DOHH2 (cell line): Measurements from ENCODE around the gene MRPL41.

Source experiments
- H3F3A ChIP-seq: fragments of 200-600 bp; sonication (generic), shearing (Covaris generic); 2 replicates; pipeline ENCODE4 v1.6.0; 2016; ENCODE audit warnings: antibody characterized with exemption, mild to moderate bottlenecking; ENCODE audit not compliant: control insufficient read depth, insufficient read depth
- H3K27ac ChIP-seq: fragments of 200-600 bp; sonication (generic); 2 replicates; pipeline ENCODE4 v1.5.1; 2014; ENCODE audit warnings: low read depth, mild to moderate bottlenecking, low read length, moderate library complexity
- H3K27me3 ChIP-seq: fragments of 200-600 bp; sonication (generic); 2 replicates; pipeline ENCODE4 v1.6.1; 2014; ENCODE audit warnings: mild to moderate bottlenecking, low read length, mixed read lengths; ENCODE audit not compliant: control insufficient read depth
- H3K36me3 ChIP-seq: fragments of 200-600 bp; sonication (generic); 2 replicates; pipeline ENCODE4 v1.6.1; 2014; ENCODE audit warnings: mild to moderate bottlenecking, low read length, moderate library complexity, mixed read lengths; ENCODE audit not compliant: control insufficient read depth
- H3K4me1 ChIP-seq: fragments of 200-600 bp; sonication (generic); 2 replicates; pipeline ENCODE4 v1.6.1; 2014; ENCODE audit warnings: mild to moderate bottlenecking, low read length, mixed read lengths; ENCODE audit not compliant: control insufficient read depth
- H3K4me2 ChIP-seq: fragments of 200-600 bp; sonication (generic); 2 replicates; pipeline ENCODE4 v1.6.0; 2014; ENCODE audit warnings: mild to moderate bottlenecking, low read length, moderate library complexity
- H3K4me3 ChIP-seq: fragments of 200-600 bp; sonication (generic); 2 replicates; pipeline ENCODE4 v1.5.1; 2014; ENCODE audit warnings: mild to moderate bottlenecking, low read length, mixed read lengths
- H3K79me2 ChIP-seq: fragments of 200-600 bp; sonication (generic); 2 replicates; pipeline ENCODE4 v1.6.1; 2014; ENCODE audit warnings: mild to moderate bottlenecking, low read length, mixed read lengths; ENCODE audit not compliant: control insufficient read depth
- H3K9me2 ChIP-seq: fragments of 200-600 bp; sonication (generic); replicated peaks from 2 replicates; pipeline ENCODE4 v1.6.1; 2014; ENCODE audit warnings: mild to moderate bottlenecking, low read length, mixed read lengths; ENCODE audit not compliant: control insufficient read depth
- H3K9me3 ChIP-seq: fragments of 200-600 bp; sonication (generic); 2 replicates; pipeline ENCODE4 v1.6.1; 2014; ENCODE audit warnings: antibody characterized with exemption, low read length, mixed read lengths; ENCODE audit not compliant: control insufficient read depth, insufficient read depth
- H4K20me1 ChIP-seq: fragments of 200-600 bp; sonication (generic); 2 replicates; pipeline ENCODE4 v1.6.0; 2014; ENCODE audit warnings: low read depth, mild to moderate bottlenecking, antibody characterized with exemption, low read length, moderate library complexity; ENCODE audit not compliant: control insufficient read depth, insufficient read depth
- CTCF ChIP-seq: fragments of 200-600 bp; sonication (generic); IDR thresholded peaks from one replicate; pipeline ENCODE4 v1.5.1; 2014; ENCODE audit warnings: antibody characterized with exemption, mild to moderate bottlenecking, low read depth, low read length; ENCODE audit not compliant: poor library complexity, severe bottlenecking
- EZH2phosphoT487 ChIP-seq: fragments of 200-600 bp; sonication (generic); IDR thresholded peaks from 2 replicates; pipeline ENCODE4 v1.6.1; 2017; ENCODE audit warnings: borderline replicate concordance, mild to moderate bottlenecking, antibody characterized with exemption, low read length, moderate library complexity, mixed read lengths

The MRPL41 gene

GRCh38 chr9:137579259-137579604 is 27.6 kb downstream of the MRPL41 start:
- Histone ChIP-seq H3K4me1 (peaks cover 38% of the 10 kb centered on the region), H3F3A (peaks cover 20% of the 10 kb centered on the region), H3K27ac (no peak overlapping the region), H3K27me3 (no peaks in the 10 kb centered on the region), H3K36me3 (peaks cover 78% of the 10 kb centered on the region), H3K79me2 (peaks cover 56% of the 10 kb centered on the region), H3K9me3 (no peaks in the 10 kb centered on the region), H4K20me1 (no peaks in the 10 kb centered on the region), H3K4me2 (peak overlapping the region; percentile 98; the same call in 1 of the 2 replicates), H3K9me2 (no peaks in the 10 kb centered on the region), H3K4me3 (no peak overlapping the region)
- TF ChIP-seq CTCF (no peak), EZH2phosphoT487 (no peak)

- H3K4me3 ChIP-seq = no peak overlapping the region
- no peak overlapping the region for H3K4me2 ChIP-seq
- peaks cover 50% of the 10 kb centered on the region for H3K79me2 ChIP-seq
- peaks cover 20% of the 10 kb centered on the region for H3F3A ChIP-seq
- no peak overlapping the region for H3K27ac ChIP-seq
- H3K27me3 ChIP-seq = no peaks in the 10 kb centered on the region
- H3K36me3 ChIP-seq = peaks cover 78% of the 10 kb centered on the region
- no peaks in the 10 kb centered on the region for H3K9me2 ChIP-seq
- TF ChIP-seq EZH2phosphoT487 (no peak), CTCF (no peak)
- peaks cover 27% of the 10 kb centered on the region for H3K4me1 ChIP-seq
- no peaks in the 10 kb centered on the region for H4K20me1 ChIP-seq
- H3K9me3 ChIP-seq = no peaks in the 10 kb centered on the region
Observed at GRCh38 chr9:137580209-137580953, 28.7 kb downstream of the MRPL41 start.

GRCh38 chr9:137580954-137581322 is 29.3 kb downstream of the MRPL41 start:
- TF ChIP-seq CTCF (no peak), EZH2phosphoT487 (no peak)
- no peaks in the 10 kb centered on the region for H3K27me3 ChIP-seq

More at GRCh38 chr9:137580954-137581322, 29.3 kb downstream of the MRPL41 start:
- Histone ChIP-seq H3K9me3 (no peaks in the 10 kb centered on the region), H3K36me3 (peaks cover 78% of the 10 kb centered on the region), H3K4me2 (no peak overlapping the region), H3K4me1 (peaks cover 21% of the 10 kb centered on the region), H4K20me1 (no peaks in the 10 kb centered on the region), H3K27ac (no peak overlapping the region), H3K9me2 (no peaks in the 10 kb centered on the region), H3F3A (peaks cover 15% of the 10 kb centered on the region), H3K79me2 (peaks cover 50% of the 10 kb centered on the region), H3K4me3 (no peak overlapping the region)
